CD14-positive monocyte (primary cell): ENCODE data around the gene STIM1. TPM values are rescaled to one million over a fixed set of nuclear protein-coding genes. Genes with fewer than 3 reads are reported as not detected.

ENCODE experiments used
- DNase-seq, 3 donors: peaks; one replicate each; pipeline ENCODE4 v3.0.0-alpha.2; 2011 to 2022
- H2AFZ ChIP-seq: 2 replicates; pipeline ENCODE4 v1.6.0; 2012; ENCODE audit warnings: mild to moderate bottlenecking, low read depth, low read length, inconsistent platforms; ENCODE audit not compliant: insufficient read depth, poor library complexity, severe bottlenecking
- H3K27ac ChIP-seq, 2 donors: 1 replicate in 1 of 2; 2 replicates in 1 of 2; pipeline ENCODE4 v1.5.1; 2012 to 2013; ENCODE audit warnings: low read length in 2 of 2, control low read depth in 1 of 2, inconsistent platforms in 1 of 2, low read depth in 1 of 2, mild to moderate bottlenecking in 1 of 2
- H3K27me3 ChIP-seq, 2 donors: one replicate each; pipeline versions ENCODE4 v1.6.0 to v1.6.1; 2011 to 2013; ENCODE audit warnings: low read length in 2 of 2; ENCODE audit not compliant: control insufficient read depth in 2 of 2, insufficient read depth in 2 of 2
- H3K36me3 ChIP-seq, 2 donors: replicated peaks in 1 of 2; 1 replicate in 1 of 2; 2 replicates in 1 of 2; pipeline versions ENCODE4 v1.5.1 to v1.6.1; 2012 to 2013; ENCODE audit warnings: low read length in 2 of 2, control low read depth in 1 of 2, inconsistent platforms in 1 of 2, mild to moderate bottlenecking in 1 of 2; ENCODE audit not compliant: insufficient read depth in 2 of 2, control insufficient read depth in 1 of 2
- H3K4me1 ChIP-seq, 2 donors: 1 replicate in 1 of 2; 2 replicates in 1 of 2; pipeline versions ENCODE4 v1.5.1 to v1.6.1; 2012 to 2013; ENCODE audit warnings: low read length in 2 of 2, control low read depth in 1 of 2, inconsistent platforms in 1 of 2, mild to moderate bottlenecking in 1 of 2, moderate library complexity in 1 of 2; ENCODE audit not compliant: insufficient read depth in 2 of 2, control insufficient read depth in 1 of 2
- H3K4me2 ChIP-seq: replicated peaks from 2 replicates; pipeline ENCODE3; 2012; ENCODE audit warnings: low read length, moderate library complexity, mild to moderate bottlenecking; ENCODE audit not compliant: poor library complexity, severe bottlenecking; ENCODE audit errors: extremely low read depth
- H3K4me3 ChIP-seq, 3 experiments: fragments of 200-600 bp in 1 of 3; sonication (generic) in 1 of 3; replicated peaks in 1 of 3; 1 replicate in 2 of 3; 2 replicates in 1 of 3; pipeline ENCODE4 v1.5.1; 2011 to 2013; ENCODE audit warnings: low read length in 3 of 3, mild to moderate bottlenecking in 3 of 3, control low read depth in 2 of 3, low read depth in 2 of 3, inconsistent platforms in 1 of 3, moderate library complexity in 1 of 3
- H3K79me2 ChIP-seq: 2 replicates; pipeline ENCODE4 v1.6.0; 2012; ENCODE audit warnings: mild to moderate bottlenecking, control low read depth, inconsistent platforms, low read length, moderate library complexity; ENCODE audit not compliant: insufficient read depth
- H3K9ac ChIP-seq: 2 replicates; pipeline ENCODE4 v1.6.0; 2017; ENCODE audit warnings: low read length, mild to moderate bottlenecking; ENCODE audit not compliant: insufficient read depth, poor library complexity, severe bottlenecking
- H3K9me3 ChIP-seq, 2 donors: replicated peaks in 1 of 2; 1 replicate in 1 of 2; 2 replicates in 1 of 2; pipeline versions ENCODE4 v1.5.1 to v1.6.1; 2012 to 2013; ENCODE audit warnings: low read length in 2 of 2, control low read depth in 1 of 2; ENCODE audit not compliant: control insufficient read depth in 1 of 2, insufficient read depth in 1 of 2
- H4K20me1 ChIP-seq: 2 replicates; pipeline ENCODE4 v1.6.0; 2012; ENCODE audit warnings: mild to moderate bottlenecking, low read length, control low read depth, moderate library complexity; ENCODE audit not compliant: insufficient read depth
- H3K27ac Mint-ChIP-seq, 7 donors: one replicate each; pipeline ENCODE4 v1.8.0; 2020; ENCODE audit warnings: mild to moderate bottlenecking in 7 of 7, mixed read lengths in 7 of 7, moderate library complexity in 6 of 7, inconsistent platforms in 2 of 7
- H3K27me3 Mint-ChIP-seq, 3 donors: one replicate each; pipeline ENCODE4 v1.8.0; 2021 to 2022; ENCODE audit warnings: low read depth in 3 of 3, mild to moderate bottlenecking in 3 of 3, mixed read lengths in 3 of 3, moderate library complexity in 3 of 3, inconsistent platforms in 1 of 3
- H3K36me3 Mint-ChIP-seq, 2 donors: one replicate each; pipeline ENCODE4 v1.8.0; 2020; ENCODE audit warnings: mixed read lengths in 2 of 2, inconsistent platforms in 1 of 2, mild to moderate bottlenecking in 1 of 2
- H3K4me1 Mint-ChIP-seq: one replicate; pipeline ENCODE4 v1.8.0; 2020; ENCODE audit warnings: mild to moderate bottlenecking, mixed read lengths
- H3K4me3 Mint-ChIP-seq, 2 donors: one replicate each; pipeline ENCODE4 v1.8.0; 2020; ENCODE audit warnings: mild to moderate bottlenecking in 2 of 2, mixed read lengths in 2 of 2, moderate library complexity in 1 of 2
- H3K9me3 Mint-ChIP-seq, 7 donors: one replicate each; pipeline ENCODE4 v1.8.0; 2020 to 2022; ENCODE audit warnings: mixed read lengths in 7 of 7, mild to moderate bottlenecking in 6 of 7, moderate library complexity in 6 of 7, inconsistent platforms in 2 of 7
- WGBS: methylation state at CpG from one replicate; pipeline ENCODE4 v1.1.5; 2013; ENCODE audit warnings: missing lambda C conversion rate; ENCODE audit not compliant: insufficient coverage; 5-methylcytosine and 5-hydroxymethylcytosine counted together
- intact Hi-C, 2 donors: fragments of 100-400 bp; cut with micrococcal nuclease; formaldehyde crosslinking; loops; one replicate each; pipeline versions ENCODE4 v1.15.0 to v1.15.1; 2023
- polyA plus RNA-seq, 3 donors: library from polyadenylated mRNA; depleted of rRNA in 1 of 3; unstranded in 2 of 3; stranded (reverse) in 1 of 3; fragments of 300-500 nt in 2 of 3; fragments of >200 nt in 1 of 3; fragmentation: Illumina TruSeq in 2 of 3; gene quantifications; 1 replicate in 2 of 3; 2 replicates in 1 of 3; pipeline ENCODE4 v1.2.3, GENCODE V29; 2012 to 2021
- TF ChIP-seq, protein P1 (sequence below): fragments of 200-600 bp; IDR thresholded peaks from one replicate; pipeline ENCODE4 v1.8.0; 2022; ENCODE audit warnings: antibody characterized with exemption, mild to moderate bottlenecking

STIM1 gene
- polyA plus RNA-seq, 3 donors, result 14.0 to 68.6 (median 21.0) TPM

DNA sequence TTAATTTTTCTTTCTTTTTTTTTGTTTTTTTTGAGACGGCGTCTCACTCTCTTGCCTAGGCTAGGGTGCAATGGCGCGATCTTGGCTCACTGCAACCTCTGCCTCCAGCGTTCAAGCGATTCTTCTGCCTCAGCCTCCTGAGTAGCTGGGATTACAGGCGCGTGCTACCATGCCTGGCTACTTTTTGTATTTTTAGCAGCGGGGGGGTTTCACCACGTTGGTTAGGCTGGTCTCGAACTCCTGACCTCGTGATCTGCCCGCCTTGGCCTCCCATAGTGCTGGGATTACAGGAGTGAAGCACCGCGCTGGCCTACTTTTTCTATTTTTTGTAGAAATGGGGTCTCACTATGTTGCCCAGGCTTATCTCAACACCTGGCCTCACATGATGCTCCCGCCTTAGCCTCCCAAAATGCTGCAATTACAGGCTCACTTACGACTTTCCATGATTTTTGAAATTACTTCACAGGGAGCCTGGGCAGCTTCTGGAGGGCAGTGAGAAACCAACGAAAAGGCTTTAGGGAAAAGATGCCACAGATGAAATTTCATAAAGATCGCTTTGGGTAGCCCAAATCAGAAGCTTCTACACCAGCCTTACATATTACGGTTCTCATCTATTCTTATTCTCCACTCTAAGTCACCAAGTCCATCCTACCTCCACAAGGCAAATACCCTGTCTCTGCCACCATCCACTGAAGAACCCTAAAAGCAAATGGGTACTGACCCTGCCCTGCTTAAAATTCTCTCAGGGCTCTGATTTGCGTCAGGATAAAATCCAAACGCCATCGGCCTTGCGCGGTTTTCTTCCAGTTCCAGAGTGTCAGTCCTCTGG lies 238.3 kb downstream of the STIM1 start:
- DNase-seq, result no peak
- Histone ChIP-seq H3K27ac (peak overlapping the region; percentile 75 to 93), H3K9me3 (no peaks in the 10 kb centered on the region), H2AFZ (peak overlapping the region; percentile 95), H3K36me3 (peaks cover 26 to 35% of the 10 kb centered on the region in 2 donors), H3K27me3 (no peaks in the 10 kb centered on the region), H3K4me3 (peak overlapping the region; percentile 61 to 88 (median 82)), H3K4me1 (peaks cover 24 to 34% of the 10 kb centered on the region in 2 donors), H4K20me1 (no peaks in the 10 kb centered on the region), H3K79me2 (peaks cover 46% of the 10 kb centered on the region), H3K4me2 (peak overlapping the region; percentile 91), H3K9ac (peak overlapping the region; percentile 84)
- peak overlapping the region; percentile 90 to 97 (median 95) for H3K27ac Mint-ChIP-seq
- H3K27me3 Mint-ChIP-seq, result peaks cover 0 to 1% (median 0%) of the 10 kb centered on the region in 3 donors
- 74% methylated on average over 21 of the region's 25 CpGs for WGBS
- H3K36me3 Mint-ChIP-seq, result peaks cover 27 to 34% of the 10 kb centered on the region in 2 donors
- H3K4me3 Mint-ChIP-seq, result peak overlapping the region; percentile 91 to 98
- intact Hi-C loops, result no loop called here
- no peaks in the 10 kb centered on the region for H3K9me3 Mint-ChIP-seq
- H3K4me1 Mint-ChIP-seq, result peaks cover 42% of the 10 kb centered on the region
- TF ChIP-seq, protein P1, sequence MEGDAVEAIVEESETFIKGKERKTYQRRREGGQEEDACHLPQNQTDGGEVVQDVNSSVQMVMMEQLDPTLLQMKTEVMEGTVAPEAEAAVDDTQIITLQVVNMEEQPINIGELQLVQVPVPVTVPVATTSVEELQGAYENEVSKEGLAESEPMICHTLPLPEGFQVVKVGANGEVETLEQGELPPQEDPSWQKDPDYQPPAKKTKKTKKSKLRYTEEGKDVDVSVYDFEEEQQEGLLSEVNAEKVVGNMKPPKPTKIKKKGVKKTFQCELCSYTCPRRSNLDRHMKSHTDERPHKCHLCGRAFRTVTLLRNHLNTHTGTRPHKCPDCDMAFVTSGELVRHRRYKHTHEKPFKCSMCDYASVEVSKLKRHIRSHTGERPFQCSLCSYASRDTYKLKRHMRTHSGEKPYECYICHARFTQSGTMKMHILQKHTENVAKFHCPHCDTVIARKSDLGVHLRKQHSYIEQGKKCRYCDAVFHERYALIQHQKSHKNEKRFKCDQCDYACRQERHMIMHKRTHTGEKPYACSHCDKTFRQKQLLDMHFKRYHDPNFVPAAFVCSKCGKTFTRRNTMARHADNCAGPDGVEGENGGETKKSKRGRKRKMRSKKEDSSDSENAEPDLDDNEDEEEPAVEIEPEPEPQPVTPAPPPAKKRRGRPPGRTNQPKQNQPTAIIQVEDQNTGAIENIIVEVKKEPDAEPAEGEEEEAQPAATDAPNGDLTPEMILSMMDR, result no peak

DNA sequence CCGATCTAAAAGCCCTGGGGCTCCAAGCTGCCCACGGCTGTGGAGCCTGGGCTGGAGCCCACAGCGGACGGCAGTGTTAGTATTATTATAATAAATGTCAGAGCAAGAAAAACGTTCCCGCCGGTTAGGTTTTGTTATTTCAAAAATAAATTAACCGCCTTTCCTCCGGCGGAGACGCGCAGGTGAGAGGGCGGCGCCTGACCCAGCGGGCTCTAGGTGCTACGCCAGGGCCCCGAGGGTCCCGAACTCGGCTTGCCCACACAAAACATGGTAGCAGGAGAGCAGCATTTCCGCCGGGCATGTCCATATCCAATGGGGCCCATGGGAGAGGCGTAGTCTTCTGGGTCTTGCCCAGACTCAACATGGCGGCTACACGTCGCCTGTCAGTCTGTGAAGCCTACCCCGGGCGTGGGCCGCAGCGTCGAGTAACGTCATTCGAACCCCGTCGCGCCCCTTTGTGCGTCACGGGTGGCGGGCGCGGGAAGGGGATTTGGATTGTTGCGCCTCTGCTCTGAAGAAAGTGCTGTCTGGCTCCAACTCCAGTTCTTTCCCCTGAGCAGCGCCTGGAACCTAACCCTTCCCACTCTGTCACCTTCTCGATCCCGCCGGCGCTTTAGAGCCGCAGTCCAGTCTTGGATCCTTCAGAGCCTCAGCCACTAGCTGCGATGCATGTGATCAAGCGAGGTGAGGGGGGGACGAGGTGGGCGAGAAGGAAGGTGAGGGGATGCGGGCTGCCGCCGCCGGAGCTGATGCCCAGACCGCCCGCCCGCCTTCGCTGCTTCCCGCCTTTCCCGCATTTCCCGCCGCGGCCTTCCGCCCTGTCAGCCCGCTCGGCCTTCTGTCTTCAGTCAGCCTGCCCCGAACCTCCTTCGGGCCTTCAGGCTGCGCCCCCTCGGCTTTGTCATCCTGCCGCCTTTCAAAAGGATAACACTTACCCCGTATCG lies 239.2 kb downstream of the STIM1 start, which contains the start of gene RRM1:
TSS of gene RRM1 (plus strand) at position 452 of the 944 bp plus-strand sequence. CDS start at position 666, 214 bp downstream.
- intact Hi-C loops, result no loop called here
- WGBS, result under 1% methylated on average over 61 of the region's 74 CpGs
- peaks cover 55% of the 10 kb centered on the region for H3K79me2 ChIP-seq
- H3K9ac ChIP-seq, result peak within 1 kb of the TSS; percentile 84
- H3K4me2 ChIP-seq, result peak within 1 kb of the TSS; percentile 91
- peaks cover 24 to 34% of the 10 kb centered on the region in 2 donors for H3K4me1 ChIP-seq
- peak within 1 kb of the TSS; percentile 91 to 98 for H3K4me3 Mint-ChIP-seq
- H2AFZ ChIP-seq, result peak within 1 kb of the TSS; percentile 95
- peak within 1 kb of the TSS; percentile 61 to 88 (median 82) for H3K4me3 ChIP-seq
- H3K36me3 Mint-ChIP-seq, result peaks cover 23 to 27% of the 10 kb centered on the region in 2 donors
- no peaks in the 10 kb centered on the region for H4K20me1 ChIP-seq
- H3K36me3 ChIP-seq, result peaks cover 20 to 26% of the 10 kb centered on the region in 2 donors
- H3K9me3 Mint-ChIP-seq, result no peaks in the 10 kb centered on the region
- peak within 1 kb of the TSS; percentile 75 to 93 for H3K27ac ChIP-seq
- no peaks in the 10 kb centered on the region for H3K9me3 ChIP-seq
- H3K4me1 Mint-ChIP-seq, result peaks cover 45% of the 10 kb centered on the region
- TF ChIP-seq, protein P1, result no peak
- no peaks in the 10 kb centered on the region for H3K27me3 ChIP-seq
- H3K27ac Mint-ChIP-seq, result peak within 1 kb of the TSS; percentile 90 to 97 (median 95)
- DNase-seq, result peak; percentile 90 to 95 (median 92)
- peaks cover 0 to 1% (median 0%) of the 10 kb centered on the region in 3 donors for H3K27me3 Mint-ChIP-seq
